Activated CD4-positive, alpha-beta memory T cell treated with anti-CD3 and anti-CD28 coated beads for 36 hours (primary cell): Measurements from ENCODE around the gene THUMPD1. TPM values are rescaled to one million over a fixed set of nuclear protein-coding genes. Genes with fewer than 3 reads are reported as not detected.
A peak's percentile ranks its signal among the peaks of the same experiment; 100 is the strongest.
"Not testable (repeated sequence)": the region's sequence is repeated elsewhere in the genome, so short reads cannot be mapped to it uniquely, and the experiment has no call there.

Experiments used
- CTCF ChIA-PET: fragments of 350-600 bp; sonication (Branson Sonifier 250); formaldehyde crosslinking; loops from one replicate; lab custom pipeline; 2021; ENCODE audit warnings: antibody characterized with exemption, inconsistent platforms; lab: Charles Lee
- POLR2A ChIA-PET: fragments of 350-600 bp; sonication (Branson Sonifier 250); formaldehyde crosslinking; loops from one replicate; lab custom pipeline; 2021; ENCODE audit warnings: antibody characterized with exemption; lab: Charles Lee
- DNase-seq: peaks from one replicate; pipeline ENCODE4 v3.0.0-alpha.2; 2020
- H3K27ac Mint-ChIP-seq: one replicate; pipeline ENCODE4 v1.8.0; 2021; ENCODE audit warnings: mixed read lengths
- H3K27me3 Mint-ChIP-seq: one replicate; pipeline ENCODE4 v1.8.0; 2021; ENCODE audit warnings: mixed read lengths
- H3K36me3 Mint-ChIP-seq: one replicate; pipeline ENCODE4 v1.8.0; 2021; ENCODE audit warnings: mixed read lengths
- H3K4me1 Mint-ChIP-seq: one replicate; pipeline ENCODE4 v1.8.0; 2021; ENCODE audit warnings: low read depth, mixed read lengths
- H3K4me3 Mint-ChIP-seq: one replicate; pipeline ENCODE4 v1.8.0; 2021; ENCODE audit warnings: mild to moderate bottlenecking, mixed read lengths
- H3K9me3 Mint-ChIP-seq: one replicate; pipeline ENCODE4 v1.8.0; 2021; ENCODE audit warnings: mixed read lengths
- intact Hi-C: fragments of 100-400 bp; cut with micrococcal nuclease; formaldehyde crosslinking; loops from one replicate; pipeline ENCODE4 v1.15.1; 2023
- total RNA-seq, 2 experiments: library from RNA; stranded (reverse); gene quantifications; one replicate each; pipeline ENCODE4 v1.2.3, GENCODE V29; 2021

THUMPD1 gene
- total RNA-seq, 2 experiments from 2014 or later = 42.7 to 43.1 TPM

DNA sequence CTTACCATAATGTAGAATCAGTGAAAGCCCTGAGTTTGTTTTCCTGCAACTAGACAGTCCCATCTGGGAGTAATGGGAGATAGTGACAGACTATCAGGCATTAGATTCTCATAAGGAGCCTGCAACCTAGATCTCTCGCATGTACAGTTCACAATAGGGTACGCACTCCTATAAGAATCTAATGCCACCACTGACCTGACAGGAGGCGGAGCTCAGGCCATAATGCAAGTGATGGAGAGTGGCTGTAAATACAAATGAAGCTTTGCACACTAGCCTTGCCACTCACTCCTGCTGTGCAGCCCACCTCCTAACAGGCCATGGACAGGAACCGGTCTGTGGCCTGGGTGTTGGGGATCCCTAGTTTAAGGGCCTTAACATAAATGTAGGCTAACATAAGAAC lies 21.4 kb downstream of the THUMPD1 start:
- intact Hi-C loops = no loop called here
- no peak overlapping the region for H3K4me3 Mint-ChIP-seq
- DNase-seq = no peak
- ChIA-PET CTCF (no interaction called here), POLR2A (no interaction called here)
- no peaks in the 10 kb centered on the region for H3K4me1 Mint-ChIP-seq
- H3K9me3 Mint-ChIP-seq = no peaks in the 10 kb centered on the region
- no peaks in the 10 kb centered on the region for H3K27me3 Mint-ChIP-seq
- H3K27ac Mint-ChIP-seq = no peak overlapping the region
- no peaks in the 10 kb centered on the region for H3K36me3 Mint-ChIP-seq

DNA sequence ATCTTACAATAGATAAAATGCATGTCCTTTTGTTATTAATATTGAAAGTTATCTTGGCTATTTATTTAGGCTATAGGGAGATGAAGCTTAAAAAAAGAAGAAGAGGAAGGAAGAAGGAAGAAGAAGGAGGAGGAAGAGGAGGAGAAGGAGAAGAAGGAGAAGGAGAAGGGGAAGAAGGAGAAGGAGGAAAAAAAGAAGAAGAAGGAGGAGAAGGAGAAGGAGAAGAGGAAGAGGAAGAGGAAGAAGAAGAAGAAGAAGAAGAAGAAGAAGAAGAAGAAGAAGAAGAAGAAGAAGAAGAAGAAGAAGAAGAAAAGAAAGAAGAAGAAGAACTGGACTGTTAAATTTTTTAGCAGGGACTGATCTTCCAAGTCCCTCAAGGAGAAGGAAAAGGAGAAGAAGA lies 23.9 kb downstream of the THUMPD1 start:
- H3K36me3 Mint-ChIP-seq, H3K4me3 Mint-ChIP-seq, POLR2A ChIA-PET, H3K27ac Mint-ChIP-seq, H3K4me1 Mint-ChIP-seq, H3K27me3 Mint-ChIP-seq, H3K9me3 Mint-ChIP-seq, DNase-seq, CTCF ChIA-PET, intact Hi-C loops: not testable (repeated sequence)

DNA sequence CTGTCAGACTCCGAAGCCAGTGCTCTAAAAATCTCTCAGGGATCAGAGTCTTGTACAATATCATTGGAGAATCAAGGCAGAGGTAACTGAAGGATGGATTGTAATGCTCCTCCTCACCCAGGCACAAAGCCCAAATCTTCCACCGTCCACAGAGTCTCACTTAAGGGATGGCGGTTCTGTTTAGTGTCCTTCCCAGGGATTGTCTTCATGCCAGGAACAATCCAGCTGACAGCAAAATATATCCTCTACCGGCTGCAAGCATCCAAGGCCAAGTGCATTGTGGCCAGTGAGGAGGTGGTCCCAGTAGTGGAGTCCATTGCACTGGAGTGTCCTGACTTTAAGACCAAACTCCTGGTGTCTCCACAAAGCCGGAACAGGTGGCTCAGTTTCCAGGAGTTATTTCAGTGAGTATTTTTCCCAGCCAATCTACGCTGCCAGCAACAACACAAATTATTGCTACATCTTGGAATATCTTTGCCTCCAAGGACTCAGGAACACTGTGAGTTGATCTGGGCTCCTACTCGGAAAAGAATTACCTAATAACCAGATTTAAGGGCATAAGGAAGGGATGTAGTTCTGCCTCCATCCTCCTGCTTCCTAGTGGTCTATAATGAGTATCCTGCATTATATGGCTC lies 30.2 kb downstream of the THUMPD1 start:
- CTCF ChIA-PET = no interaction called here
- Mint-ChIP-seq H3K36me3 (no peaks in the 10 kb centered on the region), H3K27me3 (no peaks in the 10 kb centered on the region), H3K4me1 (no peaks in the 10 kb centered on the region), H3K4me3 (no peak overlapping the region), H3K27ac (no peak overlapping the region), H3K9me3 (no peaks in the 10 kb centered on the region)
- DNase-seq = no peak
- POLR2A ChIA-PET = no interaction called here
- intact Hi-C loops = no loop called here

DNA sequence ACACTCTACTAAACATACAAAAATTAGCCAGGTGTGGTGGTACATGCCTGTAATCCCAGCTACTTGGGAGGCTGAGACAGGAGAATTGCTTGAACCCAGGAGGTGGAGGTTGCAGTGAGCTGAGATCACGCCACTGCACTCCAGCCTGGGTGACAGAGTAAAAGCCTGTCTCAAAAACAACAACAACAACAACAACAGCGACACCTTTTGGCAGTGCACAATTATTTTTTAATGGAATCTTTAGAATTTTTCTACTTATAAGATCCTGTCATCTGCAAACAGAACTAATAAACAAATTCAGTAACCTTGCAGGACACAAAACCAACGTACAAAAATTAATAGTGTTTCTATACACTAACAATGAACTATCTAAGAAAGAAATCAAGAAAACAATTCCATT lies 33.5 kb downstream of the THUMPD1 start:
- CTCF ChIA-PET, POLR2A ChIA-PET, H3K4me3 Mint-ChIP-seq, H3K27ac Mint-ChIP-seq, H3K36me3 Mint-ChIP-seq, intact Hi-C loops, DNase-seq, H3K4me1 Mint-ChIP-seq, H3K9me3 Mint-ChIP-seq, H3K27me3 Mint-ChIP-seq: not testable (repeated sequence)

DNA sequence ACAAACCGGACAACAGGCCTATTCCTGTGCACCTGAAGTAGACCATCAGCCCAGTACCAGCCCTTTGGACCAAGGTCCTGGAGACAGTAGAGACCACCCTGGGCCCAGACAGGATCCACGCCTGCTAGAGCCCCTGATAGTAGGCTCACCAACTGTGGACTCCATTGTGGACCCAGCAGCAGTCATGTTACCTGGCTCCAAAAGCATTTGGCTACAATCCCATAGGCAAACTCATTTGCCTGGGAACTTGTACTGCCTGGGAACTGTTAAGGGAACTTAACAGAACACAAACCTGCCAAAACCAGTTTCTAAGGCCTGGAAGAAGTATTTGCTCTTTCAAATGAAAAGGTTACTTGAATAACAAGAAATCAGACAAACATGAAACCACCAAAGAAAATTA lies 34.2 kb downstream of the THUMPD1 start:
- Mint-ChIP-seq H3K4me1 (no peaks in the 10 kb centered on the region), H3K9me3 (no peaks in the 10 kb centered on the region), H3K36me3 (peaks cover 6% of the 10 kb centered on the region), H3K27ac (no peak overlapping the region), H3K27me3 (no peaks in the 10 kb centered on the region), H3K4me3 (no peak overlapping the region)
- no peak for DNase-seq
- intact Hi-C loops = no loop called here
- POLR2A ChIA-PET = no interaction called here
- CTCF ChIA-PET = no interaction called here

DNA sequence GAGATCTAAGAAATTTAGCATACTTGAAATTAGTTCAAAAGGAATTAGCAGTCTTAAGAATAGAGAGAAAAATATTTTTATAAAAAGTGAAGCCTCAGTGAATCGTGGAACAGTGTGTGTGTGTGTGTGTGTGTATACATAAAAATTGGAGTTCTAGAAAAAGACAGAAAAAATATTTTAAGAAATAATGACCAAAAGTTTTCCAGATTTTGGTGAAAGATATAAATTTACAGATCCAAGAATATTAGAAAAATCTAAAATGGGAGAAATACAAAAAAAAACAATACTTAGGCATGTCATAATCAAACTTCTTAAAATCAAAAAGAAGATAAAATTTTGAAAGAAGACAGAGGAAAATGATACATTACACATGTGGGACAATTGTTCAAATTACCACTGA lies 35.6 kb downstream of the THUMPD1 start:
- H3K4me1 Mint-ChIP-seq, H3K27me3 Mint-ChIP-seq, CTCF ChIA-PET, intact Hi-C loops, POLR2A ChIA-PET, DNase-seq, H3K9me3 Mint-ChIP-seq, H3K36me3 Mint-ChIP-seq, H3K4me3 Mint-ChIP-seq, H3K27ac Mint-ChIP-seq: not testable (repeated sequence)

DNA sequence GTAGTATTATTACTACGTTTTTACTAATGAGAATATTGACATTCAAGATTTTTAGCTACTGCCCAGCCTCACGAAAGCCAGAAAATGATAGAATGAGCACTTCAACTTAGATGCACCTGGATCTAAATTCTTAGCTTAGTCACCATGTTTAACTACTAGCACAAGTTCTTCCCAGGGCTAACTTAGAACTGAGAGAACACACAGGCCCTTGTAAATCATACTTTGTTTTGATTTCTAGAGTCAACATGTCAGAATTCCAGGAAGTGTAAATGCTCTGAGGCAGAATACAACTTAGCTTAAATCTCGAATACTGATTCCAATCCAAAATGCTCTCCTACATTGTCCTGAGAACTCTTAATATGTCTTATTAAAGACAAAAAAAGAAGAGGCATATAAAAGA lies 37.3 kb downstream of the THUMPD1 start:
- intact Hi-C loops = no loop called here
- ChIA-PET POLR2A (no interaction called here), CTCF (no interaction called here)
- Mint-ChIP-seq H3K27ac (no peak overlapping the region), H3K36me3 (peaks cover 6% of the 10 kb centered on the region), H3K9me3 (peaks cover 2% of the 10 kb centered on the region), H3K4me3 (no peak overlapping the region), H3K27me3 (no peaks in the 10 kb centered on the region), H3K4me1 (no peaks in the 10 kb centered on the region)
- no peak for DNase-seq

DNA sequence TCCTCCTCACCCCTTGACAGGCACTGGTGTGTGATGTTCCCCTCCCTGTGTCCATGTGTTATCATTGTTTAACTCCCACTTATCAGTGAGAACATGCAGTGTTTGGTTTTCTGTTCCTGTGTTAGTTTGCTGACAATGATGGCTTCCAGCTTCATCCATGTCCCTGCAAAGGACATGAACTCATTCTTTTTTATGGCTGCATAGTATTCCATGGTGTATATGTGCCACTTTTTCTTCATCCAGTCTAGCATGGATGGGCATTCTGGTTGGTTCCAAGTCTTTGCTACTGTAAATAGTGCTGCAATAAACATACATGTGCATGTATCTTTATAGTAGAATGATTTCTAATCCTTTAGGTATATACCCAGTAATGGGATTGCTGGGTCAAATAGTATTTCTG lies 39.9 kb downstream of the THUMPD1 start:
- POLR2A ChIA-PET, H3K4me3 Mint-ChIP-seq, CTCF ChIA-PET, H3K4me1 Mint-ChIP-seq, H3K27ac Mint-ChIP-seq, DNase-seq, H3K36me3 Mint-ChIP-seq, H3K9me3 Mint-ChIP-seq, H3K27me3 Mint-ChIP-seq, intact Hi-C loops: not testable (repeated sequence)

DNA sequence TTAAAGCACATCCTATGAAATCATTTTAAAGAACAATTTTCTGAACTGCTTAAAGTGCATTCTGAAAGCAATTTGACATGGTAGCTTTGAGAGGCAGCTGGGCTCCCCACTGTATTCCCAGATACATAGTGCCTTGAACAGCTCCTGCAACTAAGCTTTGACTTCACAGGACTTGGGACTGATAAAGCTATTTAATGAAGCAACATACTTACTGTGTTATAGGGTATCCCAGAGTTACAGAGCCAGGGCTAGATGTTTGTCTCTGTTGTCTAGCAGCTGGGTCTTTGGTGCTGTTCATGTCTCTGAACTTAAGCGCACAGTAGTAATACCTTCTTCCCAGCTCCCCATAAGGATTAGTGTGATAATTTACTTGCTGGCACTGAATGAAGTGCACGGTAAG lies 45.0 kb downstream of the THUMPD1 start:
- DNase-seq = no peak
- ChIA-PET POLR2A (no interaction called here), CTCF (no interaction called here)
- peaks cover 1% of the 10 kb centered on the region for H3K9me3 Mint-ChIP-seq
- H3K36me3 Mint-ChIP-seq = no peaks in the 10 kb centered on the region
- peaks cover 17% of the 10 kb centered on the region for H3K27me3 Mint-ChIP-seq
- no peak overlapping the region for H3K4me3 Mint-ChIP-seq
- no peaks in the 10 kb centered on the region for H3K4me1 Mint-ChIP-seq
- no peak overlapping the region for H3K27ac Mint-ChIP-seq
- intact Hi-C loops = no loop called here

DNA sequence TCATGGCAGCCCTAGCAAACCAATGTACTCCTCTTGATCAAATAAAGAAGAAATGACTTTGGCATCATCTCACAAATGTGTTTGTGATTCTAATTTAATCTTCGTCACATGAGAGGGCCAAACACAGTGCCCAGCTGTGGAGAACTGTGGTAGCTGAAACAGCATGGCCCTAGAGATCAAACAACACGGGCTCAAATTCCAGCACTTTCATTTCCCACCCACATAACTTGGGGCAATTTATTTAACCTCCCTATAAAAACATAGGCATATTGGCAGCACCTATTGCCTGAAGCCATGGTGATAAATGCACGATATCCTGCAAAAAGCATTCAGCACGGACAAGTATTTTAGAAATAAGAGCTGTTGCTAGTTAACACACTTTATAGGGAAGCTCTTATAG lies 46.6 kb downstream of the THUMPD1 start:
- no peak overlapping the region for H3K4me3 Mint-ChIP-seq
- CTCF ChIA-PET = no interaction called here
- H3K27me3 Mint-ChIP-seq = peaks cover 20% of the 10 kb centered on the region
- H3K4me1 Mint-ChIP-seq = no peaks in the 10 kb centered on the region
- POLR2A ChIA-PET = no interaction called here
- no peak for DNase-seq
- H3K36me3 Mint-ChIP-seq = no peaks in the 10 kb centered on the region
- no peak overlapping the region for H3K27ac Mint-ChIP-seq
- no peaks in the 10 kb centered on the region for H3K9me3 Mint-ChIP-seq
- intact Hi-C loops = no loop called here

DNA sequence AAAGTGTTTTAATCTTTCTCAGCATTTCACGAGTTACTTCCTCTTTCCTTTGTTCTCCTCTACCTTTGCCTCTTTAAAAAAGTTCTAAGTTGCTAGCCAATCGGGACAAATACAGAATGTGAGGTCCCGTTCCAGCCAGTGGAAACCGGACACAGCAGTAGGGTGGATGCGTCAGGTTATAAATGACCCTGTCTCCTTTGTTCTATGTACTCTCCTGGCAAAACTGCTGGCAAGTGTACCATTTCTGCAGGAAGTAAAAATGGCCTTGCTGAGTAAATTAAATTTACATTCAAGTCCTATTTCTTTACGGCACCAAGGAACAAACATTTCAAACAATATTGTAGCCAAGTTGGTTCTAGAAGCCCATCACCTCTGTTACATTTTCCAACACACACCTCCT lies 47.5 kb downstream of the THUMPD1 start:
- DNase-seq, H3K27ac Mint-ChIP-seq, H3K4me3 Mint-ChIP-seq, H3K4me1 Mint-ChIP-seq, intact Hi-C loops, H3K36me3 Mint-ChIP-seq, POLR2A ChIA-PET, H3K9me3 Mint-ChIP-seq: not testable (repeated sequence)
- CTCF ChIA-PET = interaction anchor here (0.6 kb wide), 1 partner anchor 1665 kb away, joined by 3 read pairs; no protein-coding TSS in a partner anchor
- peaks cover 21% of the 10 kb centered on the region for H3K27me3 Mint-ChIP-seq

DNA sequence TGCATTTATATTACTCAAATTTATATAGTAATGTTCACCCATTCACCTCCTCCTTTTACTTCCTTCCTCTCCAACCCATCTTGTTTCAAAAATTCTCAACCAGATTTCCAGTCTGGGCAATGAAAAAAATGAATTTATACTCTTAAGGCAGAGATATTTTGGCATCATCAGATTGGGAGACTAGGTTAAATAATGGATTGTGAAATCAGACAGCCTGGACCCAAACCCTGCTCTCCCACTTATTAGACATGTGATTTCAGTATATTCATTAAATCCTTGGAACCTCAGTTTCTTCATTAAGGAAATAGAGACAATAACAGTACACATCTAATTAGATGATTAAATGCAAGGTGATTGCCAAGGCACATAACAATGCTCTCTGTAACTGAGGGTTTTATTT lies 52.0 kb downstream of the THUMPD1 start:
- no peaks in the 10 kb centered on the region for H3K4me1 Mint-ChIP-seq
- peaks cover 5% of the 10 kb centered on the region for H3K9me3 Mint-ChIP-seq
- no peak overlapping the region for H3K4me3 Mint-ChIP-seq
- DNase-seq = no peak
- POLR2A ChIA-PET = no interaction called here
- CTCF ChIA-PET = no interaction called here
- H3K27ac Mint-ChIP-seq = no peak overlapping the region
- intact Hi-C loops = no loop called here
- H3K27me3 Mint-ChIP-seq = peaks cover 23% of the 10 kb centered on the region
- no peaks in the 10 kb centered on the region for H3K36me3 Mint-ChIP-seq

DNA sequence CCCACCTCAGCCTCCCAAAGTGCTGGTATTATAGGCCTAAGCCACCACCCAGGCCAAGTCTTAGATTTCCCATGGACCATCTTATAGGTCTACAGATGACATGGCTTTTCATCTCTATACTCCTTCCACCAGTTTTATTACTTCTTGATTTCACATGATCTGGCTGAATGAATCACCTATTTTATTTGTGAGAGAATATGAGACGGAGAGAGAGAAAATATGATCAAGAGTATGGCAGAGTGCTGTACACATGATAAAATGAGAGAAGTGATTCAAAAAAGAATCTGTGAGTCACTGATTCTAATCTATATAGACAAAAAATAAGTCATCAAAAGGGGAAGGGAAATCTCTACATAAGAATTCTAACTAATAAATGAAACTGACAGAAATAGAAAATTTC lies 57.8 kb downstream of the THUMPD1 start:
- Mint-ChIP-seq H3K27ac (peak overlapping the region; percentile 4), H3K4me1 (peaks cover 13% of the 10 kb centered on the region), H3K27me3 (peaks cover 4% of the 10 kb centered on the region), H3K9me3 (peaks cover 5% of the 10 kb centered on the region), H3K36me3 (no peaks in the 10 kb centered on the region), H3K4me3 (no peak overlapping the region)
- intact Hi-C loops = loop anchor here (1.0 kb wide), 1 partner anchor 9 kb away; no protein-coding TSS in a partner anchor
- ChIA-PET CTCF (no interaction called here), POLR2A (no interaction called here)
- DNase-seq = no peak
